K562 (cell line): Measurements from ENCODE around the gene APBA2. TPM values are rescaled to one million over a fixed set of nuclear protein-coding genes. Genes with fewer than 3 reads are reported as not detected.

ENCODE experiments used
- ATAC-seq: fragments of 200-7000 bp; cut with Tn5 transposase; 3 replicates; pipeline ENCODE4 v1.9.1; 2020; ENCODE audit warnings: moderate library complexity
- BruUV-seq: library from RNA; stranded (reverse); fragments of 400-500 nt; replicated peaks from 2 replicates; lab custom pipeline; 2021; lab: Mats Ljungman, UMichigan
- CTCF ChIA-PET: fragments of 300-600 bp; formaldehyde crosslinking; extraction: SDS; loops from one replicate; lab custom pipeline; 2021; ENCODE audit warnings: low intra/inter-chr PET ratio; lab: Yijun Ruan, JAX
- POLR2A ChIA-PET: fragments of 300-600, 350-650 bp; sonication (Branson Sonifier 250); formaldehyde crosslinking; extraction: SDS; loops from one replicate; lab custom pipeline; 2021; ENCODE audit warnings: antibody characterized with exemption, inconsistent platforms; lab: Yijun Ruan, JAX
- DNase-seq, 4 experiments: peaks; one replicate each; pipeline versions ENCODE4 v3.0.0 to v3.0.0-alpha.2; 2011 to 2018; ENCODE audit warnings: low spot score in 3 of 4, mixed read lengths in 3 of 4; ENCODE audit errors: extremely low read depth in 1 of 4
- FAIRE-seq: peaks from 2 replicates; lab custom pipeline; 2011; peaks lifted over from hg19 to GRCh38; lab: Jason Lieb, UNC
- H2AFZ ChIP-seq: 2 replicates; pipeline ENCODE4 v1.6.0; 2011; ENCODE audit warnings: low read depth, low read length, control low read depth, inconsistent platforms
- H3K27ac ChIP-seq: fragments of 200-600 bp; 3 replicates; pipeline ENCODE4 v1.8.0; 2011; ENCODE audit warnings: low read depth, mild to moderate bottlenecking, control low read depth, inconsistent platforms, low read length, moderate library complexity, mixed read lengths; ENCODE audit errors: extremely low read depth
- H3K27me3 ChIP-seq, 2 experiments: fragments of 300-600 bp in 1 of 2; 2 replicates in 1 of 2; 3 replicates in 1 of 2; pipeline versions ENCODE4 v1.6.0 to v1.8.0; 2011; ENCODE audit warnings: inconsistent platforms in 2 of 2, low read length in 2 of 2, mild to moderate bottlenecking in 1 of 2, mixed read lengths in 1 of 2, moderate library complexity in 1 of 2; ENCODE audit not compliant: control insufficient read depth in 2 of 2, insufficient read depth in 2 of 2
- H3K36me3 ChIP-seq: fragments of 300-600 bp; 3 replicates; pipeline ENCODE4 v1.8.0; 2011; ENCODE audit warnings: mild to moderate bottlenecking, low read length, inconsistent platforms; ENCODE audit not compliant: control insufficient read depth, insufficient read depth
- H3K4me1 ChIP-seq, 2 experiments: fragments of 200-600 bp in 1 of 2; replicated peaks in 1 of 2; 2 replicates in 1 of 2; 3 replicates in 1 of 2; pipeline versions ENCODE4 v1.5.1 to v1.8.0; 2011; ENCODE audit warnings: inconsistent platforms in 2 of 2, low read length in 2 of 2, mild to moderate bottlenecking in 1 of 2, mixed read lengths in 1 of 2, moderate library complexity in 1 of 2; ENCODE audit not compliant: control insufficient read depth in 2 of 2, insufficient read depth in 2 of 2
- H3K4me2 ChIP-seq: 2 replicates; pipeline ENCODE4 v1.6.1; 2011; ENCODE audit warnings: low read length, control low read depth, inconsistent platforms, mixed read lengths; ENCODE audit not compliant: insufficient read depth
- H3K4me3 ChIP-seq: fragments of 200-600 bp; sonication (generic), shearing (Covaris generic); 2 replicates; pipeline ENCODE4 v1.5.1; 2016; ENCODE audit warnings: control low read depth, inconsistent platforms
- H3K79me2 ChIP-seq: fragments of 200-600 bp; 3 replicates; pipeline ENCODE4 v1.8.0; 2011; ENCODE audit warnings: low read length, inconsistent platforms; ENCODE audit not compliant: control insufficient read depth, insufficient read depth
- H3K9ac ChIP-seq, 2 experiments: 2 replicates each; pipeline versions ENCODE4 v1.6.0 to v1.6.1; 2011; ENCODE audit warnings: low read depth in 2 of 2, low read length in 2 of 2, control low read depth in 1 of 2, inconsistent platforms in 1 of 2, mild to moderate bottlenecking in 1 of 2, mixed read lengths in 1 of 2; ENCODE audit not compliant: insufficient read depth in 1 of 2
- H3K9me1 ChIP-seq: one replicate; pipeline ENCODE4 v1.6.0; 2011; ENCODE audit warnings: inconsistent platforms, mild to moderate bottlenecking, low read length, moderate library complexity; ENCODE audit not compliant: control insufficient read depth, insufficient read depth
- H3K9me3 ChIP-seq: replicated peaks from 2 replicates; pipeline ENCODE4 v1.5.1; 2011; ENCODE audit warnings: low read depth, low read length, inconsistent platforms; ENCODE audit not compliant: control insufficient read depth, insufficient read depth
- H4K20me1 ChIP-seq: replicated peaks from 2 replicates; pipeline ENCODE4 v1.6.1; 2011; ENCODE audit warnings: low read length, inconsistent platforms, mixed read lengths; ENCODE audit not compliant: control insufficient read depth, insufficient read depth
- ATF1 ChIP-seq, 2 experiments: fragments of 450-650 bp in 1 of 2; IDR thresholded peaks; 2 replicates each; pipeline ENCODE4 v1.6.1; 2016; ENCODE audit warnings: missing compliant biosample characterization in 1 of 2, missing genetic modification characterization in 1 of 2
- FIP1L1 ChIP-seq: fragments of 200-400 bp; formaldehyde crosslinking; IDR thresholded peaks from 2 replicates; pipeline ENCODE4 v1.6.1; 2018; ENCODE audit warnings: mild to moderate bottlenecking, low read depth, low read length; ENCODE audit not compliant: poor library complexity, severe bottlenecking
- FOXJ2 ChIP-seq: fragments of 200-800 bp; sonication (Bioruptor generic); IDR thresholded peaks from 2 replicates; pipeline ENCODE4 v1.6.1; 2016; ENCODE audit warnings: missing genetic modification characterization, missing compliant biosample characterization
- KHSRP ChIP-seq: fragments of 450-650 bp; IDR thresholded peaks from 2 replicates; pipeline ENCODE4 v1.6.1; 2017
- MECOM ChIP-seq: fragments of 250-450 bp; sonication (Bioruptor Pico); IDR thresholded peaks from 2 replicates; pipeline ENCODE4 v1.8.0; 2022; ENCODE audit warnings: inconsistent platforms
- NFATC3 ChIP-seq: fragments of 450-650 bp; IDR thresholded peaks from 2 replicates; pipeline ENCODE4 v1.6.1; 2017; ENCODE audit warnings: mild to moderate bottlenecking
- NR2F6 ChIP-seq: fragments of 450-650 bp; formaldehyde crosslinking; IDR thresholded peaks from 2 replicates; pipeline ENCODE4 v1.4.0; 2020; ENCODE audit warnings: mild to moderate bottlenecking
- SMAD1 ChIP-seq: fragments of 150-350 bp; IDR thresholded peaks from 2 replicates; pipeline ENCODE4 v1.6.1; 2014; ENCODE audit warnings: low read length, low read depth; ENCODE audit not compliant: partially characterized antibody
- TCF7L2 ChIP-seq: fragments of 150-350 bp; IDR thresholded peaks from 2 replicates; pipeline ENCODE4 v1.6.1; 2016; ENCODE audit warnings: low read depth, mild to moderate bottlenecking, low read length, moderate library complexity
- ZNF75A ChIP-seq: fragments of 450-650 bp; formaldehyde crosslinking; IDR thresholded peaks from 2 replicates; pipeline ENCODE4 v1.4.0; 2020; ENCODE audit warnings: mild to moderate bottlenecking
- WGBS: fragments of 100-300 bp; shearing (Covaris generic); methylation state at CpG from one replicate; pipeline ENCODE4 v1.1.6; 2016; ENCODE audit warnings: low coverage, mixed read lengths; ENCODE audit not compliant: insufficient coverage; ENCODE audit errors: missing lambda C conversion rate; 5-methylcytosine and 5-hydroxymethylcytosine counted together
- in situ Hi-C: fragments of 300-500 bp; cut with MboI; formaldehyde crosslinking; loops from 4 replicates; pipeline ENCODE4 v1.15.0; 2018; ENCODE audit warnings: inconsistent platforms, mixed read lengths
- intact Hi-C: fragments of 100-400 bp; cut with micrococcal nuclease; formaldehyde crosslinking; loops from 2 replicates; pipeline ENCODE4 v1.14.2; 2022
- polyA plus RNA-seq, 8 experiments: library from polyadenylated mRNA; depleted of rRNA in 4 of 8; stranded (reverse) in 5 of 8; unstranded in 3 of 8; fragments of >200 nt; fragmentation: Nextera tagmentation in 2 of 8; fragmentation: Illumina TruSeq in 1 of 8; extraction: Ambion mirVana in 2 of 8; extraction: Trizol in 1 of 8; gene quantifications; 2 replicates each; pipeline versions ENCODE4 v1.2.1 to v1.2.3, GENCODE V29; 2011 to 2014; ENCODE audit warnings: inconsistent platforms in 1 of 8, missing spikeins in 1 of 8
- total RNA-seq, 7 experiments: library from RNA; depleted of rRNA in 6 of 7; stranded (reverse); fragments of >200 nt in 6 of 7; fragmentation: Illumina TruSeq in 2 of 7; extraction: Trizol in 2 of 7; gene quantifications; 2 replicates each; pipeline versions ENCODE4 v1.2.1 to v1.2.3, GENCODE V29; 2011 to 2021; ENCODE audit warnings: low replicate concordance in 1 of 7

The APBA2 gene
- total and polyA plus RNA-seq, 9 of the 15 experiments (the other 6 are each of a cell fraction or from before 2014, with no cell fraction given), result 0.24 to 40.9 (median 25.2) TPM

- Histone ChIP-seq H4K20me1 (peaks cover 13% of the 10 kb centered on the region; the same call in 1 of the 2 replicates), H3K27me3 (no peaks in the 10 kb centered on the region), H3K4me1 (peaks cover 0 to 10% of the 10 kb centered on the region in 2 experiments; a peak in 2 of 5 replicates), H3K9me1 (no peaks in the 10 kb centered on the region), H3K4me3 (no peak overlapping the region), H3K79me2 (no peaks in the 10 kb centered on the region), H2AFZ (no peak overlapping the region), H3K9ac (peak overlapping the region in 1 of 2 experiments; percentile 35; a peak in 1 of 4 replicates), H3K36me3 (peaks cover 3% of the 10 kb centered on the region; the same call in 1 of the 3 replicates), H3K27ac (no peak overlapping the region), H3K4me2 (no peak overlapping the region), H3K9me3 (no peaks in the 10 kb centered on the region)
- TF ChIP-seq FOXJ2 (tag) (no peak), ATF1 (CRISPR knock-in tag; IDR thresholded peaks at IDR 0.05) (no peak), ATF1 (tag; IDR thresholded peaks at IDR 0.05) (no peak), NR2F6 (CRISPR knock-in tag) (no peak), MECOM (CRISPR knock-in tag) (no peak), SMAD1 (no peak), KHSRP (no peak), FIP1L1 (no peak), ZNF75A (no peak), TCF7L2 (no peak), NFATC3 (no peak)
- POLR2A ChIA-PET, result interaction anchor here (1.8 kb wide), 1 partner anchor 10 kb away, joined by 5 read pairs; no protein-coding TSS in a partner anchor
- DNase-seq (no peak), FAIRE-seq (no peak), ATAC-seq (no peak)
- CTCF ChIA-PET, result no interaction called here
- in situ Hi-C loops (no loop called here), intact Hi-C loops (no loop called here)
- WGBS, result 66% methylated on average over 8 of the region's 8 CpGs
- no TSS peak for BruUV-seq
These were observed 205.9 kb downstream of the APBA2 start for GRCh38 chr15:29091666-29092065.
